22Rv1 (cell line): ENCODE data around the gene ORC6.

Experiments
- H3K27ac ChIP-seq: fragments of 450-650 bp; 2 replicates; pipeline ENCODE4 v1.5.1; 2017
- CTCF ChIP-seq: fragments of 450-650 bp; IDR thresholded peaks from 2 replicates; pipeline ENCODE4 v1.5.1; 2017; ENCODE audit warnings: mild to moderate bottlenecking
- ZFX ChIP-seq: fragments of 450-650 bp; IDR thresholded peaks from 2 replicates; pipeline ENCODE4 v1.6.1; 2017; ENCODE audit warnings: antibody characterized with exemption, borderline replicate concordance

Gene ORC6

GRCh38 chr16:46714797-46715591 is 25.5 kb downstream of the ORC6 start:
- TF ChIP-seq CTCF (no peak), ZFX (no peak)
- no peak overlapping the region for H3K27ac ChIP-seq

GRCh38 chr16:46715769-46716305 is 26.4 kb downstream of the ORC6 start:
- TF ChIP-seq ZFX: no peak
- TF ChIP-seq CTCF: no peak
- H3K27ac ChIP-seq: no peak overlapping the region

- TF ChIP-seq CTCF (no peak), ZFX (no peak)
- H3K27ac ChIP-seq: no peak overlapping the region
Measured at GRCh38 chr16:46717692-46718091, 28.2 kb downstream of the ORC6 start.

- TF ChIP-seq ZFX (no peak), CTCF (no peak)
- no peak overlapping the region for H3K27ac ChIP-seq
Measured at GRCh38 chr16:46718214-46718613, 28.8 kb downstream of the ORC6 start.

GRCh38 chr16:46719528-46719927 is 30.1 kb downstream of the ORC6 start:
- no peak overlapping the region for H3K27ac ChIP-seq
- TF ChIP-seq ZFX (no peak), CTCF (no peak)

- TF ChIP-seq CTCF: no peak
- no peak overlapping the region for H3K27ac ChIP-seq
Measured at GRCh38 chr16:46720619-46721018, 31.2 kb downstream of the ORC6 start.

GRCh38 chr16:46721885-46722284 is 32.4 kb downstream of the ORC6 start:
- H3K27ac ChIP-seq: no peak overlapping the region
- TF ChIP-seq ZFX (no peak), CTCF (no peak)
